CD4-positive, alpha-beta T cell (primary cell): Measurements from ENCODE around the gene UBE2F. TPM values are rescaled to one million over a fixed set of nuclear protein-coding genes. Genes with fewer than 3 reads are reported as not detected.

Experiments used
- ATAC-seq: fragments of 200-7000 bp; cut with Tn5 transposase; one replicate; pipeline ENCODE4 v1.10.0; 2022; ENCODE audit warnings: mild to moderate bottlenecking; ENCODE audit not compliant: poor library complexity
- CTCF ChIA-PET: fragments of 350-600 bp; sonication (Branson Sonifier 250); formaldehyde crosslinking; loops from one replicate; lab custom pipeline; 2021; ENCODE audit warnings: antibody characterized with exemption, inconsistent platforms; lab: Charles Lee
- POLR2A ChIA-PET: fragments of 350-600 bp; sonication (Branson Sonifier 250); formaldehyde crosslinking; loops from one replicate; lab custom pipeline; 2021; ENCODE audit warnings: antibody characterized with exemption, inconsistent platforms; lab: Charles Lee
- DNase-seq, 14 experiments: peaks; one replicate each; pipeline ENCODE4 v3.0.0-alpha.2; 2013 to 2020; ENCODE audit warnings: mixed read lengths in 2 of 14
- H3K27ac ChIP-seq, 2 donors: one replicate each; pipeline versions ENCODE4 v1.5.1 to v1.7.0; 2013; ENCODE audit warnings: low read length in 2 of 2, low read depth in 1 of 2, mild to moderate bottlenecking in 1 of 2
- H3K27me3 ChIP-seq, 2 experiments: 1 replicate in 1 of 2; 2 replicates in 1 of 2; pipeline versions ENCODE4 v1.6.1 to v1.7.0; 2013; ENCODE audit warnings: low read length in 2 of 2, control low read depth in 1 of 2, mild to moderate bottlenecking in 1 of 2, moderate library complexity in 1 of 2; ENCODE audit not compliant: insufficient read depth in 2 of 2, control insufficient read depth in 1 of 2
- H3K36me3 ChIP-seq: one replicate; pipeline ENCODE4 v1.6.1; 2013; ENCODE audit warnings: low read length, control low read depth; ENCODE audit not compliant: insufficient read depth
- H3K4me1 ChIP-seq: one replicate; pipeline ENCODE4 v1.6.1; 2013; ENCODE audit warnings: low read length, control low read depth; ENCODE audit not compliant: insufficient read depth
- H3K4me3 ChIP-seq: one replicate; pipeline ENCODE4 v1.5.1; 2013; ENCODE audit warnings: mild to moderate bottlenecking, low read length, moderate library complexity
- H3K9me3 ChIP-seq, 2 experiments: 1 replicate in 1 of 2; 2 replicates in 1 of 2; pipeline versions ENCODE4 v1.6.1 to v1.7.0; 2013; ENCODE audit warnings: low read length in 2 of 2, mild to moderate bottlenecking in 2 of 2, control low read depth in 1 of 2, moderate library complexity in 1 of 2; ENCODE audit not compliant: control insufficient read depth in 1 of 2, insufficient read depth in 1 of 2
- H3K27ac Mint-ChIP-seq: one replicate; pipeline ENCODE4 v1.8.0; 2020; ENCODE audit warnings: mixed read lengths
- H3K27me3 Mint-ChIP-seq: one replicate; pipeline ENCODE4 v1.8.0; 2021; ENCODE audit warnings: mixed read lengths
- H3K36me3 Mint-ChIP-seq: one replicate; pipeline ENCODE4 v1.8.0; 2021; ENCODE audit warnings: low read depth, mixed read lengths
- H3K4me1 Mint-ChIP-seq: one replicate; pipeline ENCODE4 v1.8.0; 2021; ENCODE audit warnings: low read depth, mixed read lengths
- H3K4me3 Mint-ChIP-seq: one replicate; pipeline ENCODE4 v1.8.0; 2020; ENCODE audit warnings: mild to moderate bottlenecking, mixed read lengths
- H3K9me3 Mint-ChIP-seq: one replicate; pipeline ENCODE4 v1.8.0; 2020; ENCODE audit warnings: mixed read lengths
- intact Hi-C, 2 experiments: fragments of 100-400 bp; cut with DNase I in 1 of 2; cut with micrococcal nuclease in 1 of 2; formaldehyde crosslinking; loops; one replicate each; pipeline versions ENCODE4 v1.15.1 to v1.9.0; 2023 to 2025; cut with DNase I, micrococcal nuclease
- total RNA-seq, 174 experiments: library from RNA in 2 of 174; stranded (reverse) in 2 of 174; gene quantifications; one replicate each; pipeline ENCODE4 v1.2.3 and lab custom pipeline; 2021 to 2026
- TF ChIP-seq, protein P1 (sequence below): fragments of 200-600 bp; IDR thresholded peaks from one replicate; pipeline ENCODE4 v1.8.0; 2022; ENCODE audit warnings: antibody characterized with exemption, mild to moderate bottlenecking

The UBE2F gene
- total RNA-seq, 2 experiments from 2014 or later: 23.2 to 27.4 TPM

DNA sequence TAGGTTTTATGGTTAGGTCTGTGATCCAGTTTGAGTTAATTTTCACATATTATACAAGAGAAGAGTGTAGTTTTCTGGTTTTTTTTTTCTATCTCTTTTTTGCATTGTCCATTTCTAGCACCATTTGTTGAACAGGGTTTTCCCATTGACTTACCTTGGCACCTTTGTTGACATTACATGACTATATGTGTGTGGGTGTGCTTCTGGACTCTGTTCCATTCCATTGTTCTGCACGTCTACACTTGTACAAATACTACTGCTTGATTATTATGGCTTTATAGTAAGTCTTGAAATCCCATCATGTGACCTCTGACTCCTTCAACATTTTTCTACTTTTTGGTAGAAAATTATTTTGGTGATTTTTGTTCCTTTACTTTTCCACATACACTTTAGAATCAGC is 38.7 kb downstream of the UBE2F start:
- H3K27me3 Mint-ChIP-seq: no peaks in the 10 kb centered on the region
- Histone ChIP-seq H3K4me3 (no peak overlapping the region), H3K27ac (no peak overlapping the region), H3K27me3 (no peaks in the 10 kb centered on the region), H3K4me1 (peaks cover 6% of the 10 kb centered on the region), H3K9me3 (no peaks in the 10 kb centered on the region), H3K36me3 (peaks cover 4% of the 10 kb centered on the region)
- DNase-seq (no peak), ATAC-seq (no peak)
- peaks cover 45% of the 10 kb centered on the region for H3K36me3 Mint-ChIP-seq
- H3K27ac Mint-ChIP-seq: no peak overlapping the region
- peaks cover 61% of the 10 kb centered on the region for H3K4me1 Mint-ChIP-seq
- TF ChIP-seq, protein P1, sequence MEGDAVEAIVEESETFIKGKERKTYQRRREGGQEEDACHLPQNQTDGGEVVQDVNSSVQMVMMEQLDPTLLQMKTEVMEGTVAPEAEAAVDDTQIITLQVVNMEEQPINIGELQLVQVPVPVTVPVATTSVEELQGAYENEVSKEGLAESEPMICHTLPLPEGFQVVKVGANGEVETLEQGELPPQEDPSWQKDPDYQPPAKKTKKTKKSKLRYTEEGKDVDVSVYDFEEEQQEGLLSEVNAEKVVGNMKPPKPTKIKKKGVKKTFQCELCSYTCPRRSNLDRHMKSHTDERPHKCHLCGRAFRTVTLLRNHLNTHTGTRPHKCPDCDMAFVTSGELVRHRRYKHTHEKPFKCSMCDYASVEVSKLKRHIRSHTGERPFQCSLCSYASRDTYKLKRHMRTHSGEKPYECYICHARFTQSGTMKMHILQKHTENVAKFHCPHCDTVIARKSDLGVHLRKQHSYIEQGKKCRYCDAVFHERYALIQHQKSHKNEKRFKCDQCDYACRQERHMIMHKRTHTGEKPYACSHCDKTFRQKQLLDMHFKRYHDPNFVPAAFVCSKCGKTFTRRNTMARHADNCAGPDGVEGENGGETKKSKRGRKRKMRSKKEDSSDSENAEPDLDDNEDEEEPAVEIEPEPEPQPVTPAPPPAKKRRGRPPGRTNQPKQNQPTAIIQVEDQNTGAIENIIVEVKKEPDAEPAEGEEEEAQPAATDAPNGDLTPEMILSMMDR: no peak
- ChIA-PET CTCF (no interaction called here), POLR2A (interaction anchor here (0.6 to 1.1 kb wide), 2 partner anchors 14 to 67 kb away, joined by 3 read pairs; no protein-coding TSS in a partner anchor)
- intact Hi-C loops: loop anchor here in 1 of 2 experiments (5.0 kb wide), 1 partner anchor 38 kb away; the partner anchor contains the start of gene UBE2F
- H3K4me3 Mint-ChIP-seq: no peak overlapping the region
- H3K9me3 Mint-ChIP-seq: no peaks in the 10 kb centered on the region

DNA sequence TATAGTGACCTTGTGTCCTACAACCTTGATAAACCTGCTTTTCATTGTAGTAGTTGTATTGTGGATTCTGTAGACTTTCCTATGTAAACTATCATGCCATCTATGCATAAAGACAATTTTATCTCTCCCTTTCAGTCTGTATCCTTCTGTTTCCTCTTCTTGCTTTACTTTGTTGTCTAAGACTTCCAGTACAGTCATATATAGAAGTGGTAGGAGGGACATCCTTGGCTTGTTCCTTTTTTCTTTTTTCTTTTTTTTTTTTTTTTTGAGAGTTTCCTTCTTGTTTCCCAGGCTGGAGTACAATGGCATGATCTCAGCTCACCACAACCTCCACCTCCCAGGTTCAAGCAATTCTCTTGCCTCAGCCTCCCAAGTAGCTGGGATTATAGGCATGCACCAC is 39.7 kb downstream of the UBE2F start:
- H3K27me3 ChIP-seq: no peaks in the 10 kb centered on the region
- Mint-ChIP-seq H3K9me3 (no peaks in the 10 kb centered on the region), H3K27ac (no peak overlapping the region), H3K27me3 (no peaks in the 10 kb centered on the region), H3K36me3 (peaks cover 53% of the 10 kb centered on the region), H3K4me3 (no peak overlapping the region), H3K4me1 (peaks cover 71% of the 10 kb centered on the region)
- TF ChIP-seq, protein P1: no peak
- H3K27ac ChIP-seq: no peak overlapping the region
- no peak overlapping the region for H3K4me3 ChIP-seq
- ChIA-PET POLR2A (no interaction called here), CTCF (interaction anchor here (0.7 kb wide), 1 partner anchor 210 kb away, joined by 3 read pairs; no protein-coding TSS in a partner anchor)
- no peaks in the 10 kb centered on the region for H3K9me3 ChIP-seq
- ATAC-seq (no peak), DNase-seq (no peak)
- peaks cover 4% of the 10 kb centered on the region for H3K36me3 ChIP-seq
- peaks cover 6% of the 10 kb centered on the region for H3K4me1 ChIP-seq
- intact Hi-C loops: loop anchor here in 1 of 2 experiments (5.0 kb wide), 1 partner anchor 39 kb away; the partner anchor contains the start of gene UBE2F

- peaks cover 69% of the 10 kb centered on the region for H3K4me1 Mint-ChIP-seq
- no peak overlapping the region for H3K27ac Mint-ChIP-seq
- H3K27me3 ChIP-seq: no peaks in the 10 kb centered on the region
- peaks cover 6% of the 10 kb centered on the region for H3K4me1 ChIP-seq
- peaks cover 4% of the 10 kb centered on the region for H3K36me3 ChIP-seq
- ChIA-PET POLR2A (no interaction called here), CTCF (no interaction called here)
- ATAC-seq (no peak), DNase-seq (no peak)
- no peak overlapping the region for H3K4me3 Mint-ChIP-seq
- intact Hi-C loops: loop anchor here in 1 of 2 experiments (5.0 kb wide), 1 partner anchor 41 kb away; the partner anchor contains the start of gene UBE2F
- H3K4me3 ChIP-seq: no peak overlapping the region
- no peaks in the 10 kb centered on the region for H3K27me3 Mint-ChIP-seq
- no peak overlapping the region for H3K27ac ChIP-seq
- TF ChIP-seq, protein P1: no peak
- no peaks in the 10 kb centered on the region for H3K9me3 ChIP-seq
- no peaks in the 10 kb centered on the region for H3K9me3 Mint-ChIP-seq
- H3K36me3 Mint-ChIP-seq: peaks cover 65% of the 10 kb centered on the region
Measured at GRCh38 chr2:238007924-238008323, 41.1 kb downstream of the UBE2F start.
